ENCODE data around the gene WFDC6.

- TF ChIP-seq CTCF (IDR thresholded peaks at IDR 0.05) (no peak), EP300 (IDR thresholded peaks at IDR 0.05) (no peak)
These were observed 30.2 kb downstream of the WFDC6 start for GRCh38 chr20:45509091-45509490.
